Cardiac muscle cell (in vitro differentiated cells and primary cell): ENCODE results near the gene TSPEAR. TPM values are rescaled to one million over a fixed set of nuclear protein-coding genes. Genes with fewer than 3 reads are reported as not detected.

Experiments
- DNase-seq, 2 donors: peaks; one replicate each; pipeline versions ENCODE4 v3.0.0 to v3.0.0-alpha.2; 2010 to 2017; ENCODE audit warnings: low read depth in 1 of 2, low spot score in 1 of 2
- H3K27ac ChIP-seq: fragments of 200-600 bp; sonication (generic); 2 replicates; pipeline ENCODE4 v1.5.1; 2016
- H3K27me3 ChIP-seq: fragments of 200-600 bp; sonication (generic); 2 replicates; pipeline ENCODE4 v1.6.0; 2016; ENCODE audit warnings: control low read depth
- H3K36me3 ChIP-seq: fragments of 200-600 bp; sonication (generic); 2 replicates; pipeline ENCODE4 v1.5.1; 2016; ENCODE audit warnings: control low read depth
- H3K4me1 ChIP-seq: fragments of 200-600 bp; sonication (generic); 2 replicates; pipeline ENCODE4 v1.8.1; 2017; ENCODE audit warnings: low read depth, mild to moderate bottlenecking, mixed run types
- H3K4me3 ChIP-seq: fragments of 200-600 bp; sonication (generic); 2 replicates; pipeline ENCODE4 v1.5.1; 2016; ENCODE audit warnings: mild to moderate bottlenecking
- H3K9me3 ChIP-seq: fragments of 200-600 bp; sonication (generic); 2 replicates; pipeline ENCODE4 v1.5.1; 2017; ENCODE audit warnings: low read depth, mild to moderate bottlenecking, control low read depth
- CTCF ChIP-seq: IDR thresholded peaks from 2 replicates; pipeline ENCODE4 v1.5.1; 2012; ENCODE audit warnings: low read depth, mild to moderate bottlenecking, low read length
- polyA plus RNA-seq: library from polyadenylated mRNA; unstranded; fragments of >200 nt; fragmentation: Nextera tagmentation; extraction: Ambion mirVana; gene quantifications from 2 replicates; pipeline ENCODE4 v1.2.1, GENCODE V29; 2016
- total RNA-seq: library from RNA; depleted of rRNA; stranded (reverse); fragments of >200 nt; gene quantifications from 2 replicates; pipeline ENCODE4 v1.2.3, GENCODE V29; 2016

Gene TSPEAR
- total and polyA plus RNA-seq, 2 experiments from 2014 or later = 2.8 to 3.4 TPM

DNA sequence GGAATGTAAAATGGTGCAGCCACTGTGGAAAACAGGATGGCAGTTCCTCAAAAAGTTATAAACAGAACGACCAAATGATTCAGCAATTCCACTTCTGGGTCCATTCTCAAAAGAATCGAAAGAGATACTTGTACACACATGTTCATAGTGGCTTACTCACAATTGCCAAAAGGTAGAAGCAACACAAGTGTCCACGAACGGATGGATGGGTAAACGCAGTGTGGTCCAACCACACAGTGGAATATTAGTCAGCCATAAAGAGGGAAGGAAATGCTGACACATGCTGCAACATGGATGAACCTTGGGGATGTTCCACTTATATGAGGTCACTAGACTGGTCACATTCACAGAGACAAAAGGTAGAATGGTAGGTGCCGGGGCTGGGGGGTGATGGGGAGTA lies 176.7 kb downstream of the TSPEAR start:
- no peaks in the 10 kb centered on the region for H3K4me1 ChIP-seq
- no peak for TF ChIP-seq CTCF
- no peak overlapping the region for H3K27ac ChIP-seq
- no peaks in the 10 kb centered on the region for H3K36me3 ChIP-seq
- no peaks in the 10 kb centered on the region for H3K9me3 ChIP-seq
- no peak overlapping the region for H3K4me3 ChIP-seq
- no peak for DNase-seq
- no peaks in the 10 kb centered on the region for H3K27me3 ChIP-seq

DNA sequence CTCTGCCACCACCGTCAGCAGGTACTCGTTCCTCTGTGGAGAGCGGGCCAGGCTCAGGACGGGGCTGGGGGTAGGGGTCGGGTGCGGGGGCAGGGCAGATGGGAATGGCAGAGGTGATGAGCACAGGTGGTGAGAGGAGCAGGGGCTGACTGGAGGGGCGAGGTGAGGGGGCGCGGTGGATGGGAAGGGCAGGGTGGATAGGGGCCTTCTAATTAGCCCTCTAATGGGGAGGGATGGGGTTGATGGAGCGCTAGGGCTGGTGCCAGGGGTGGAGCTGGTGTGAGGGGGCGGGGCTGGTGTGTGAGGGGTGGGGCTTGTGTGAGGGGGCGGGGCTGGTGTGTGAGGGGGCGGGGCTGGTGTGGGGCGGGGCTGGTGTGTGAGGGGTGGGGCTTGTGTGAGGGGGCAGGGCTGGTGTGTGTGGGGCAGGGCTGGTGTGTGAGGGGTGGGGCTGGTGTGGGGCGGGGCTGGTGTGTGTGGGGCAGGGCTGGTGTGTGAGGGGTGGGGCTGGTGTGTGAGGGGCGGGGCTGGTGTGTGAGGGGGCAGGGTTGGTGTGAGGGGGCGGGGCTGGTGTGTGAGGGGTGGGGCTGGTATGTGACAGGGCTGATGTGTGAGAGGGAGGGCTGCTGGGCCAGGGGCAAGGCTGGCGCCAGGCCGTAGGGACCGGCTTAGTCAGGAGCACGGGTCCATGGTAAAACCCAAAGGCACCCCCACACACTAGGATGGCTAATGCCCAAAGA lies 177.3 kb downstream of the TSPEAR start:
- no peaks in the 10 kb centered on the region for H3K4me1 ChIP-seq
- TF ChIP-seq CTCF = no peak
- H3K4me3 ChIP-seq = no peak overlapping the region
- H3K27ac ChIP-seq = no peak overlapping the region
- H3K9me3 ChIP-seq = no peaks in the 10 kb centered on the region
- no peak for DNase-seq
- no peaks in the 10 kb centered on the region for H3K27me3 ChIP-seq
- no peaks in the 10 kb centered on the region for H3K36me3 ChIP-seq

DNA sequence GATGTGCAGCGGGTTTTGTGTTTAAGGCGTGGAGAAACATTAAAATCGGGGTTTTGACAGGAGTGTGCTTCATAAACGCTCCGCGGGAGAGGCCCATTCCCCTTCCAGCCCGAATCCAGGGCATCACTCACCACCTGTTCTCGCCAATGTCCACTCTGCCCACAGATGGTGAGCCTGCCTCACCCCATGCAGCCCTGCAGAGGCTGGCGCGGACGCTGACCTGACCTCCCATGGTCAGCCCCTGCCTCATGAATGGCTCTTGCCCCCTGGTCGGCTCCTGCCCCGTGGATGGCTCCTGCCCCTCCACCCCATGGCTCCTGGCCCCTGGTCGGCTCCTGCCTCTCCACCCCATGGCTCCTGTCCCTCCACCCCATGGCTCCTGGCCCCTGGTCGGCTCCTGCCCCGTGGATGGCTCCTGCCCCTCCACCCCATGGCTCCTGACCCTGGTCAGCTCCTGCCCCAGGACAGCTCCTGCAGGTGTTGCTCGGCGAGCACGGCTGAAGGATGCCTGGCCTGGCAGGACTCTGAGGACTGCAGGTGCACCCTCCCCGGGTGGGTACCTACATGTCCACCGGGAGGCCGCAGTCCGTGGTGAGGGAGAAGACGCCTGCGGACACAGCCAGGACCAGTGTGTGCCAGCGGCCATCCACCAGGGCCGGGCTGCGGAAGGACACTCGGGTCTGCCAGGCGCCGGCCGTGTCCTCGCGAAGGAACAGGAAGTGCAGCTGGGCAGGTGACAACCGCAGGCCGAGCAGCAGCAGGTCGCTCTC lies 178.1 kb downstream of the TSPEAR start:
- DNase-seq = no peak
- H3K4me3 ChIP-seq = no peak overlapping the region
- H3K4me1 ChIP-seq = no peaks in the 10 kb centered on the region
- H3K9me3 ChIP-seq = no peaks in the 10 kb centered on the region
- no peaks in the 10 kb centered on the region for H3K27me3 ChIP-seq
- no peak for TF ChIP-seq CTCF
- H3K27ac ChIP-seq = no peak overlapping the region
- H3K36me3 ChIP-seq = no peaks in the 10 kb centered on the region

DNA sequence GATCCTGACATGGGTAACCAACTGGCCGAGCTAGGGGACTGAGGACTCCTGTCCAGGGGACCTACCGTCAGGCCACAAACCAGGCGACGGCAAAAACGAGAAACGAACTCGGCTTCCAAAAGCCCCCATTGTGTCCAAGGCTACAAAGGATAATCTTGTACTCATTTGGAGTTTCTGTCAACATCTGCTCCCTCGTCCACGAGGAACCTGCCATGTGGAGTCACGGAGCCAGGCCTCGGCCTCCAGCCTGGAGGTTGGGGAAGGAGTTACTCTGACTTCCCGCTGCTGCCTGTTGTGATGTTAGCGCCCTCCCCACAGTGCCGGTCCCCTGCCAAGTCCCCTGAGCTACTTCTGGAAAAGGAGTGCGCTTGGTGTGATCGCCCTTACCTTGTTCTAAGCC lies 178.7 kb downstream of the TSPEAR start:
- H3K27me3 ChIP-seq = no peaks in the 10 kb centered on the region
- no peaks in the 10 kb centered on the region for H3K4me1 ChIP-seq
- TF ChIP-seq CTCF = no peak
- H3K9me3 ChIP-seq = no peaks in the 10 kb centered on the region
- DNase-seq = no peak
- H3K4me3 ChIP-seq = no peak overlapping the region
- no peaks in the 10 kb centered on the region for H3K36me3 ChIP-seq
- no peak overlapping the region for H3K27ac ChIP-seq

DNA sequence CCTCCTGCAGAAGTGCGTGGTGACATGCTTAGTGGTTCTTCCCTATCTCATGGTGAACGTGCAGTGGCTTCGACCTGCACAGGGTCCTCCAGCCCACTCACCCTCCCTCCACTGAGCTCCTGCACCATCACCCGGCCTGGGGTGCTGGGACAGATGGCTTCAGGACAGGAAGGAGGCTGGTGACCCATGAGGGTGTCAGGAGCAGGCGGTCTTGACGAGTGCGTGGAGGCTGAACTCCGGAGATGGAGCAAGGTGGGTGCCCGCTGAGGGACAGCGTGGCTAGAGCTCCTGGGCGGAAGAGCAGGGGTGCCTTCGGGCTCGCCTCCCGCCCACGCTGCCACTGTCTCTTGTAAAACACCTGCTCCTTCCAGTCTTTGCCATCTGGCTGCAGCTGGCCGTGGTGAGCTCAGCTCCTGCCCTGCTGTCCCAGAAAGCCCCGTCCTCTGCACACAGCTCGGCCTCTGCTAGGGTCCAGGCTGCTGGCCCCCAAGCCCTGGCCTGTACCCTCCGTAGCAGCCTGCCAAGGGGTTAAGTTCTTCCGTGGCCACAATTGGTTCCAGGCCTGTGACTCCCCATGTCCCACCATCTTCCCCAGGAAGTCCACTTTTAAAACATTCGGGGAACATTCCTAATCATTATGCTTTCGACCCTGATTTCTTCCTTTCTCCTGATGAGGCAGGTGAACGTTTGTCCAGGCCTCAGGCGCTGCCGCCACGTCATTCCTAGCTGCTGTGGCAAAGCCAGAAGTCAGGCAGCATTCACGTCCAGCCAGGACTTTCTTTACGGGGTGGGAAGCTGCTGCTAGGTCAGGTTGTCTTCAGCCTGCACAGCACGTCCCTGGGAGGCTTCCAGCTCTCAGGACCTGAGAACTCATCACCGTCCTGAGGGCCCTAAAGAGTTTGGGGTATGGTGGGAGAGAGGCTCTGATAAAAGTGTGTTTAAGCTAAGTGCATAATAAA lies 179.5 kb downstream of the TSPEAR start:
- H3K27me3 ChIP-seq = no peaks in the 10 kb centered on the region
- no peak overlapping the region for H3K27ac ChIP-seq
- TF ChIP-seq CTCF = no peak
- no peak overlapping the region for H3K4me3 ChIP-seq
- no peaks in the 10 kb centered on the region for H3K4me1 ChIP-seq
- DNase-seq = no peak
- no peaks in the 10 kb centered on the region for H3K36me3 ChIP-seq
- no peaks in the 10 kb centered on the region for H3K9me3 ChIP-seq
